Measurements from ENCODE around the gene NDUFAF3. TPM values are rescaled to one million over a fixed set of nuclear protein-coding genes. Genes with fewer than 3 reads are reported as not detected.
A peak's percentile ranks its signal among the peaks of the same experiment; 100 is the strongest.

NDUFAF3 gene
- total and polyA plus RNA-seq, 10 donors: 63.8 to 98.5 (median 78.7) TPM

- Histone ChIP-seq H3K27ac (peak overlapping the region; percentile 74 to 90 (median 85)), H3K36me3 (peaks cover 0 to 29% (median 3%) of the 10 kb centered on the region in 6 donors), H3K4me1 (peaks cover 18 to 54% (median 32%) of the 10 kb centered on the region in 6 donors), H3K9me3 (no peaks in the 10 kb centered on the region), H3K4me3 (peak overlapping the region; percentile 86 to 100 (median 92)), H3K27me3 (replicated peaks in 1 of 7) (no peaks in the 10 kb centered on the region)
- intact Hi-C loops (cut with DNase I; ENCODE audit: low total_unique reads): no loop called here
- TF ChIP-seq CTCF (IDR thresholded peaks at IDR 0.05 in 8 of 11, conservative IDR thresholded peaks at IDR 0.05 in 3 of 11) (no peak), POLR2AphosphoS5 (IDR thresholded peaks at IDR 0.05) (peak in 2 of 3 donors; percentile 10 to 24), POLR2A (IDR thresholded peaks at IDR 0.05) (no peak)
- WGBS, 5 donors: 3 to 8% (median 5%) methylated on average over 22 to 40 of the region's 40 CpGs
- no peak for DNase-seq
Observed at GRCh38 chr3:48990636-48991469, 31.1 kb upstream of the NDUFAF3 start.

- H3K36me3 ChIP-seq: peaks cover 0 to 29% (median 3%) of the 10 kb centered on the region in 6 donors
- peak; percentile 7 for DNase-seq
- intact Hi-C loops (cut with DNase I; ENCODE audit: low total_unique reads): no loop called here
- no peaks in the 10 kb centered on the region for H3K27me3 ChIP-seq (replicated peaks in 1 of 7)
- peaks cover 18 to 54% (median 32%) of the 10 kb centered on the region in 6 donors for H3K4me1 ChIP-seq
- H3K9me3 ChIP-seq: no peaks in the 10 kb centered on the region
- peak overlapping the region in 2 of 8 donors; percentile 90 to 100 for H3K4me3 ChIP-seq
- no peak for TF ChIP-seq CTCF (IDR thresholded peaks at IDR 0.05 in 8 of 11, conservative IDR thresholded peaks at IDR 0.05 in 3 of 11)
- TF ChIP-seq POLR2AphosphoS5 (IDR thresholded peaks at IDR 0.05): no peak
- TF ChIP-seq POLR2A (IDR thresholded peaks at IDR 0.05): no peak
- H3K27ac ChIP-seq: peak overlapping the region in 5 of 8 donors; percentile 85 to 90 (median 87)
- WGBS, 5 donors: 78 to 92% (median 86%) methylated on average over 5 of the region's 5 CpGs
Observed at GRCh38 chr3:48991851-48992545, 29.9 kb upstream of the NDUFAF3 start.

- intact Hi-C loops (cut with DNase I; ENCODE audit: low total_unique reads): no loop called here
- H3K4me1 ChIP-seq: peaks cover 13 to 41% (median 26%) of the 10 kb centered on the region in 6 donors
- TF ChIP-seq POLR2AphosphoS5 (IDR thresholded peaks at IDR 0.05) (no peak), CTCF (IDR thresholded peaks at IDR 0.05 in 8 of 11, conservative IDR thresholded peaks at IDR 0.05 in 3 of 11) (no peak)
- H3K36me3 ChIP-seq: peaks cover 0 to 41% (median 3%) of the 10 kb centered on the region in 6 donors
- H3K27ac ChIP-seq: no peak overlapping the region
- peak; percentile 1 for DNase-seq
- H3K9me3 ChIP-seq: no peaks in the 10 kb centered on the region
- H3K27me3 ChIP-seq (replicated peaks in 1 of 7): no peaks in the 10 kb centered on the region
- H3K4me3 ChIP-seq: no peak overlapping the region
Observed at GRCh38 chr3:48993834-48994233, 28.1 kb upstream of the NDUFAF3 start.

GRCh38 chr3:48996640-48997039 is 25.3 kb upstream of the NDUFAF3 start:
- 63 to 98% (median 95%) methylated on average over 2 to 8 of the region's 8 CpGs for WGBS, 5 donors

More at GRCh38 chr3:48996640-48997039, 25.3 kb upstream of the NDUFAF3 start:
- DNase-seq: no peak
- H3K4me3 ChIP-seq: no peak overlapping the region
- H3K4me1 ChIP-seq: peaks cover under 1 to 17% (median 6%) of the 10 kb centered on the region in 6 donors
- intact Hi-C loops (cut with DNase I; ENCODE audit: low total_unique reads): no loop called here
- H3K36me3 ChIP-seq: peaks cover 0 to 45% (median 3%) of the 10 kb centered on the region in 6 donors
- no peaks in the 10 kb centered on the region for H3K9me3 ChIP-seq
- TF ChIP-seq CTCF (IDR thresholded peaks at IDR 0.05 in 8 of 11, conservative IDR thresholded peaks at IDR 0.05 in 3 of 11) (no peak), POLR2AphosphoS5 (IDR thresholded peaks at IDR 0.05) (no peak), POLR2A (IDR thresholded peaks at IDR 0.05) (no peak)
- no peak overlapping the region for H3K27ac ChIP-seq
- H3K27me3 ChIP-seq (replicated peaks in 1 of 7): no peaks in the 10 kb centered on the region

Measured in spleen (tissue), 11 donors.